NCI-H69 (cell line): Measurements from ENCODE around the gene MAP3K12.

Experiments used
- DNase-seq: peaks from one replicate; lab custom pipeline; 2025; lab: John Stamatoyannopoulos, UW

MAP3K12 gene

GRCh38 chr12:53508534-53509170 lies 9.4 kb upstream of the MAP3K12 start:
- DNase-seq: peak; percentile 87

- DNase-seq: peak; percentile 21
These were observed 8.3 kb upstream of the MAP3K12 start for GRCh38 chr12:53507603-53507885.

- DNase-seq: no peak
These were observed 7.8 kb upstream of the MAP3K12 start, which contains the start of gene NPFF for GRCh38 chr12:53506881-53507602. Gene NPFF (minus strand): TSS chr12:53507484. CDS start chr12:53507474, 10 bp downstream.

GRCh38 chr12:53506450-53506785 lies 7.2 kb upstream of the MAP3K12 start:
- DNase-seq: no peak

- DNase-seq: no peak
These were observed 6.5 kb upstream of the MAP3K12 start for GRCh38 chr12:53505555-53506449.

GRCh38 chr12:53505086-53505485 lies 5.8 kb upstream of the MAP3K12 start:
- no peak for DNase-seq

- no peak for DNase-seq
These were observed 5.0 kb upstream of the MAP3K12 start for GRCh38 chr12:53504004-53504920.

- no peak for DNase-seq
These were observed 3.9 kb upstream of the MAP3K12 start for GRCh38 chr12:53502983-53503728.

- DNase-seq: no peak
These were observed 3.1 kb upstream of the MAP3K12 start for GRCh38 chr12:53502331-53502730.

- DNase-seq: no peak
These were observed 2.4 kb upstream of the MAP3K12 start for GRCh38 chr12:53501615-53502181.

GRCh38 chr12:53500776-53501614 lies 1.7 kb upstream of the MAP3K12 start, which contains the start of gene TARBP2:
Gene TARBP2 (plus strand): TSS chr12:53501283. CDS start chr12:53501409, 126 bp downstream.
- DNase-seq: peak; percentile 100

GRCh38 chr12:53500142-53500775 lies 1.0 kb upstream of the MAP3K12 start:
- DNase-seq: peak; percentile 62

GRCh38 chr12:53498235-53498630 lies 1.0 kb downstream of the MAP3K12 start:
- DNase-seq: no peak

GRCh38 chr12:53497461-53497860 lies 1.8 kb downstream of the MAP3K12 start:
- DNase-seq: no peak

GRCh38 chr12:53496752-53497032 lies 2.6 kb downstream of the MAP3K12 start:
- no peak for DNase-seq

GRCh38 chr12:53495903-53496751 lies 3.1 kb downstream of the MAP3K12 start:
- DNase-seq: no peak

- DNase-seq: peak; percentile 76
These were observed 5.5 kb downstream of the MAP3K12 start for GRCh38 chr12:53493610-53494391.
